Renal pelvis (tissue), 12 donors: ENCODE measurements around the gene MKNK1. TPM values are rescaled to one million over a fixed set of nuclear protein-coding genes. Genes with fewer than 3 reads are reported as not detected.
"Not testable (repeated sequence)": the region's sequence is repeated elsewhere in the genome, so short reads cannot be mapped to it uniquely, and the experiment has no call there.

Experiments
- DNase-seq: peaks from one replicate; pipeline ENCODE4 v3.0.0-alpha.2; 2013
- long read RNA-seq, 16 experiments: transcript quantifications; one replicate each; lab custom pipeline, GENCODE V29; 2026
- polyA plus RNA-seq, 3 donors: library from polyadenylated mRNA; unstranded; fragments of 120-200 nt; gene quantifications; one replicate each; pipeline ENCODE4 v1.2.1, GENCODE V29; 2013; ENCODE audit not compliant: insufficient read length in 3 of 3

The MKNK1 gene
- 10 to 100 TPM; 20.8 to 46.9 (median 42.0) TPM for polyA plus RNA-seq
- long read RNA-seq, donor 1 = 0 reads
- long read RNA-seq, donor 2 = 0 reads
- long read RNA-seq, donor 3 = 0 reads
- long read RNA-seq, donor 4, partial matches to known transcripts = 0 of 3 reads
- long read RNA-seq, donor 4, other reads (novel, unspliced or antisense) = 0 of 3 reads
- long read RNA-seq, donor 5 = 0 reads
- long read RNA-seq, donor 6, partial matches to known transcripts = 0 of 2 reads
- long read RNA-seq, donor 6, other reads (novel, unspliced or antisense) = 0 of 2 reads
- long read RNA-seq, donor 7, partial matches to known transcripts = 0 of 4 reads
- long read RNA-seq, donor 7, other reads (novel, unspliced or antisense) = 0 of 4 reads
- long read RNA-seq, donor 8, partial matches to known transcripts = 0 of 1 reads
- long read RNA-seq, donor 8, other reads (novel, unspliced or antisense) = 0 of 1 reads
- long read RNA-seq, donor 9, partial matches to known transcripts = 0 of 1 reads
- long read RNA-seq, donor 9, other reads (novel, unspliced or antisense) = 0 of 1 reads
- long read RNA-seq, donor 10, partial matches to known transcripts = 0 of 1 reads
- long read RNA-seq, donor 10, other reads (novel, unspliced or antisense) = 0 of 1 reads
- long read RNA-seq, donor 11, partial matches to known transcripts = 0 of 2 reads
- long read RNA-seq, donor 11, other reads (novel, unspliced or antisense) = 0 of 2 reads
- long read RNA-seq, donor 12 = 0 reads
- long read RNA-seq, donor 13, partial matches to known transcripts = 0 of 1 reads
- long read RNA-seq, donor 13, other reads (novel, unspliced or antisense) = 0 of 1 reads
- long read RNA-seq, donor 14 = 0 reads
- long read RNA-seq, donor 15, partial matches to known transcripts = 0 of 5 reads
- long read RNA-seq, donor 15, other reads (novel, unspliced or antisense) = 0 of 5 reads
- long read RNA-seq, donor 16 = 0 reads

DNA sequence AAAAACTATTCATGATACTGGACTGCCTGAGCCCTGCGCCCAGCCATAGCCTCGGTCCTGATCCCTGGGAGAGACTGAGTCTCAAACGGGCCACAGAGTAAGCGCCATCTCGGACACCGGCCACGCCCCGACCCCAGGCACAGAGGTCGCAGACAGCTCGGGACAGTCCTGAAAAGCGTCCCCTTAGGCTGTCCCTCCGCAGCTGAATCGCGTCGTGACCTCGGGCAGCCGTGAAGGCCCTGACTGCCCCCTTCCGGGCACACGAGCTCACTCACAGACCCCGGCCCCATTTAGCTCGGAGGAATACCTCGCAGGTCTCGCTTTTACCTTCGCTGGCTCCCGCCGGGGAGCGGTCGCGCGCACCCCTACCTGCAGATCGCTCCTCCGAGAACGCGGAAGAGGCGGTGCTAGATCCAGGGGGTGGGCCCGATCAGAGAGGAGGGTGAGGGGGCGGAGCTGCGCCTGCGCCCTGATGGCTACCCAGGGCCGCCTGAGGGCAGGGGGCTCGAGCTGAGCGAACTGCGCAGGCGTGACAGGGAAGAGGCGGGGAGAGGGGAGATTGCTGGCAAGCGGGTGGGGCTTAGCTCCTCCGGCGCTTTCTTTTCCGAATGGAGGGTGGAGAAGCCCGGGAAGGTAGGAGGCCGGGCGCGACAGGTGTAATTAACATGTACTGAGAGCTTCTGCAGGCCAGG, at the start of gene MKNK1:
Gene MKNK1, minus strand, starts transcription at position 411 of the 692 bp plus-strand sequence. CDS start 20,941 bp downstream, outside the sequence.
- peak; percentile 94 for DNase-seq

DNA sequence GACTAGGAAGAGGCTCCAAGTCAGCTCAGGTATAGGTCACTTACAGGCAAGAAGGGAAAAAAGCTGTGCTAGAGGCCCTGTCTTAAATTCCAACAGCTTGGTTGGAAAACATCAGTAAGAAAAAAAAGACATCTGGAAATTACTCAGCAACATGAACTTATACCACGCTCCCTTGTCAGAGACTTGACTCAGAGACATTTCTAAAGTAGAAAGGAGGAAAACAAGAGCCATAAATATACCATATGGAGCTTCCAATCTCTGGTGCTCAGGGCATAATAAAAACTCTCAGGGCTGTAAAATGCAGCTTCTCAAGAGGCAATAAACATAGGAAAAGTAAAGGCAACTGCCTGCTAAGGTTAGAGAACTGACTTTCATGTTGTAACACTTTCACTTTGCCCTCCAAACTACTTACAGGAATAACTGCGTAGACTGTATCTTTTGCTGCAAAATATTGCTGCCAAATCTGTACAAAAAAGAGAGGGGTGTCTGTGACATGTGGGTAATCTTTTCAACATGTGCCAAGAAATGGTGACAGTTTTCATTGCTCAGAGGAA, 49.4 kb upstream of the MKNK1 start:
- DNase-seq = peak; percentile 57

DNA sequence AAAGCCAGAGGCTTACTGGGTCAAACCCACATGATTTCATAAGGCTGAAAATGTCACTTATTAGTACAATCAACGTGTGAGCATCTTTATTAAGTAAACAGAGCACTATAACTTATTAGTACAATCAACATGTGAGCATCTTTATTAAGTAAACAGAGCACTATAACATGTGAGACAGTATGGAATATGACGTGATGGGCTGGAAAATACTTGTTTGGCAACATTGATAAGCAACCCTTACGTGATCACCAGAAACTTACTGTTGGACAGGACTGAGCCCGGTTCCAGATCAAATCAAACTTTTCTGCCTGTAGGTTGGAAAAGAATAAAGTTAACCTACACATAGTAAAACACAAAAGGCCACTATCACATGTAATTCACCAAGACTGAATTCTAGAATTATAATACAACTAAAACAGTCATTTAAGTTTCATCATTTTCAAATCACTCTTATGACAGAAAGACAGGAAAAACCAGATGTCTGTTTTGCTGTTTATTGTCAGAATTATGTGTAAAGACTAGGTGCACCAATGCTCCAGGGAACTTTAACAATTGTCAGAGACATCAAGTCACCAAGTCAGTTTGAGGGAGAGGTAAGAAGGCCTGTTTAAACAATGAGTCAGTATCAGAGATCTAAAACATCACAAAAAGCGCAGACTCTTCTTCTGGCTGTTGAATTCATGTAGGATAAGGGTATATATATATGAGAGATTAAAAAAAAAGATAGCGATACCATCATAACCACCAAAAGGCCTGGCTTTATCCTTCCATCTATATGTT, 48.4 kb upstream of the MKNK1 start:
- no peak for DNase-seq

DNA sequence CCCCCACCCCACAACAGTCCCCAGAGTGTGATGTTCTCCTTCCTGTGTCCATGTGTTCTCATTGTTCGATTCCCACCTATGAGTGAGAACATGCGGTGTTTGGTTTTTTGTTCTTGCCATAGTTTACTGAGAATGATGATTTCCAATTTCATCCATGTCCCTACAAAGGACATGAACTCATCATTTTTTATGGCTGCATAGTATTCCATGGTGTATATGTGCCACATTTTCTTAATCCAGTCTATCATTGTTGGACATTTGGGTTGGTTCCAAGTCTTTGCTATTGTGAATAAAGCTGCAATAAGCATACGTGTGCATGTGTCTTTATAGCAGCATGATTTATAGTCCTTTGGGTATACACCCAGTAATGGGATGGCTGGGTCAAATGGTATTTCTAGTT, 47.1 kb upstream of the MKNK1 start:
- DNase-seq = not testable (repeated sequence)

DNA sequence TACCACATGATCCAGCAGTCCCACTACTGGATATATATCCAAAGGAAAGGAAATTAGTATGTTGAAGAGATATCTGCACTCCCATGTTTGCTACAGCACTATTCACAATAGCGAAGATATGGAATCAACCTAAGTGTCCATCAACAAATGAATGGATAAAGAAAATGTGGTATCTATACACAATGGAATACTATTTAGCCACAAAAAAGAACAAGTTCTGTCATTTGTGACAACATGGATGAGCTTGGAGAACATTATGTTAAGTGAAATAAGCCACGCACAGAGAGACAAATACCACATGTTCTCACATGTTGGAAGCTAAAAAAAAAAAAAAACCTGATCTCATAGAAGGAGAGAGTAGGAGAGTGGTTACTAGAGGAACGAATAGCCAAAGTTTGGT, 46.4 kb upstream of the MKNK1 start:
- no peak for DNase-seq

DNA sequence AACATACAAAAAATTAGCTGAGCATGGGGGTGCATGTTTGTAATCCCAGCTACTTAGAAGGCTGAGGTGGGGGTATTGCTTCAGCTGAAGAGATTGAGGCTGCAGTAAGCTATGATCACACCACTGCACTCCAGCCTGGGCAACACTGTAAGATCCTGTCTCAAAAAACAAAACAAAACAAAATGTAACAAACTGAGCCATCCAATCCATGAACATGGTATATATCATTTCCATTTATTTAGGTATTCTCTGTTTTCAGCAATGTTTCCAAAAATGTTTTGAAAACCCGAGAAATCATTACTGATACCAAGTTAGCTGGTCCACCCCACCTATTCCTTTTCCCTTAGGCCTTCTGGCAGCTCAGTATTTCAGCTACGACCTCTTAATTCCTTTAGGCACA, 45.7 kb upstream of the MKNK1 start:
- no peak for DNase-seq

DNA sequence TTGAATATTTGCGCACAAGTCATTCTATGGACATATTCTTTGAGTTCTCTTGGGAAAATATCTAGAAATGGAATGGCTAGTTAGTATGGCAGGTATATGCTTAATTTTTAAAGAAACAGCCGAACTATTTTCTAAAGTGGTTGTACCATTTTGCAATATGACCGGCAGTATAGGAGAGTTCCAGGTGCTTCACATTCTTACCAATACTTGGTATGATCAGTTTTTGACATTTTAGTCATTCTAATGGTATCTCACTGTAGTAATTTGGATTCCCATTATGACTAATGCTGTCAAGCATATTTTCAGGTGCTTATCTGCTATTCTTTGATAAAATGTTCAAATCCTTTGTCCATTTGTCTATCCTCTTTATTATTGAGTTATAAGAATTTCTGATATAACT, 43.5 kb upstream of the MKNK1 start:
- no peak for DNase-seq

DNA sequence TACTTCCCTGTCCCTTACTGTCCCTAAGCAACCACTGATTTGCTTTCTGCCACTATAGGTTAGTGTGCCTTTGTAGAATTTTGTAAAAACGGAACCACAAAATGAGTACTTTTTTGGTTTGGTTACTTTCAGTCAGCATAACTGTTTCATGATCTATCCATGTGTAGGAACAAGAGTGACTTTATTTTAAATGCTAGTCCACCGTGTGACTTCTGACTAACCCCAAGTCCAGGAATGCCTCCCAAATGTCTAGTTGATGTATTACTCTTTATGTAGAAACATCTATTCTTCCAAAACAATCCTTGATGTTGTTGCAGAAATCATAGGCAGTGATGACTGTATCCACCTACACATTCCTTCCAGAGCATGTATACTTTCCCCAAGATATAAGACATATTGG, 42.8 kb upstream of the MKNK1 start:
- DNase-seq = no peak

DNA sequence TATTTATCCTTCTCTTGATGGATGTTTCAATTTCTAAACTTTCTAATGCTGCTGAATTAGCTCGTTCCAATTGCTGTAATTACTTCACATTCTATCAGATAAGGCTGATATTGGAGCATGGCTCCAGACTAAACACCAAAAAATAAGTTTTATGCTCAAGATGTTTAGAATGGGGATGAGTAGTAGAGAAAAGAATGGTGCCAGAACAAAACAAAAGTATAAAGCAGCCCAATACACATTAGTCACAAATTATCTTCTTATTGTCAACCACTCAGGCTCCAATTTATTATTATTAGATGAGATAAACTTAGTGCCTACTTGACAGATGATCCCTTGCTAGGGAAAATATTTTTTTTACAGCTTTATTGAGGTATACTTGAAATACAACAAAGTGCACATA, 42.3 kb upstream of the MKNK1 start:
- DNase-seq = no peak

DNA sequence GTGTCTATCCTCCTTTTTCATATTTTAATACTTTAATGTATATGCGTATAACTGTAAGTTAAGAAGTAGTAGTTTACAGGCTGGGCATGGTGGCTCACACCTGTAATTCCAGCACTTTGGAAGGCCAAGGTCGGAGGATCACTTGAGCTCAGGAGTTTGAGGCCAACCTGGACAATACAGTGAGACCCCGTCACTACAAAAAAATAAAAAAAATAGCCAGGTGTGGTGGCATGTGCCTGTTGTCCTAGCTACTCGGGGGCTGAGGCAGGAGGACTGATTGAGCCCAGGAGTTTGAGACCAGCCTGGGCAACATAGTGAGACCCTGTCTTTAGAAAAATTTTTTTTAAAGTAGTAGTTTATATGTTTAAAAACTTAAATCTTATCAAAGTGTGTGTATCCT, 41.7 kb upstream of the MKNK1 start:
- DNase-seq = no peak

DNA sequence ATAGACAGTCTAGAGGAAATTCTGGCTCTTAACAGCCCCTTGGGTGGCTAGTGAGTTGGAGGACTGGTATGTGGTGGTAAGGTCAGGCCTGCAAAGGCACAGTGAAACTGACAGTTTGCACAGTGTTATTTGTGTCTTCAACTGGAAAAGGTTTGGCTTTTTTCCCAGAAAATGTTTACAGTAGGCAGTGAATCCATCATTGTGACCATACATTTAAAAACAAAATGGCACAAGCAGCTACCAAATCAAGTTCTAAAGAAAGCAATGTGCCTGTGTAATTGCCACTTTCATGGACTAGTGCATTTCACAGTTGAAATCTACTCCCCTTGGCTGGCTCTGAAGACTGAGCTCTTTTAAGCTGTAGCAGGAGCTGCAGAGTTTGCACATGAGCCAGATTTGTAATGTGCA, 39.3 kb upstream of the MKNK1 start:
- peak; percentile 30 for DNase-seq

DNA sequence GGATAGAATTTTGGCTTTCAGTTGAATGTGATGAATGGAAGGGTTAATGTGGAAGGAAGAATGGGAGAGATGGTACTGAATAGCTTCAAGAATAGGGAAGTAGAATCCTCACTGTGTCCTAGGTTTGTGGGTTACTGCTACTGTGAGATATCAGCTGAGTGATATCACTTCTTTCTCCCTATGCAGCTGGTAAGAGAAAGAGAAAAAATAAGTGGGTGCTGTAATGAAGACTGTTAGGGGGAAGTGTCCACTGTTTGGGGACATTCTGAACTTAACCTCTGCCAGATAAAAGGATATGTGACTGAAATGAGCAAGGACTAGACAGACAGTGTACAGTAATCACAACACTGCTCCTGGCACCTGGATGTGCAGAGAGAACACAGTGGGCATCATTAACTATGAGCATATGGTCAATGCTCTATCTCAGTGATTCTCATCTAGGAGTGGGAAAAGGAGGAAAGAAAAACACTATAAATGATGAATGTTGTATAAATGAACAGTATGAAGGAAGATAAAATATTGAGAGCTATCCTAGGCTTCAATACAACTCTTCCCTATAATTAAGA, 38.1 kb upstream of the MKNK1 start:
- DNase-seq = no peak

DNA sequence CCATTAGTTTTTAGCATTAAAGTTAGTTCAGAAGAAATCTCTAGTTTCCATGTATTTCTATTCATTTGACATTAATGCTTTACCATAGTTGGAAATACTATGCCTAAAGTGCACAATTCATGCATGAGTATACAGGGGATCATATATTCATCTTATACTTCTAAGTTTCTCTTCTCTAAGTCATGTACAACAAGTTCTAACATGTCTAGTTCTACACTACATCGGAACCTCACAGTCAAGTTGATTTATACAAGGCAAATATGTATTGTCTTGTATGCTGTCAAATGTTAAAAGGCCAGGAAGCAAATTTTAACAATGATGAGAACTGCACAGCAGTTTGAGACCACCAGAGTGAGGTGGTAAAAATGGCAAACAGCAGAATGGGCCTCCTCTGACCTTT, 35.5 kb upstream of the MKNK1 start:
- no peak for DNase-seq

DNA sequence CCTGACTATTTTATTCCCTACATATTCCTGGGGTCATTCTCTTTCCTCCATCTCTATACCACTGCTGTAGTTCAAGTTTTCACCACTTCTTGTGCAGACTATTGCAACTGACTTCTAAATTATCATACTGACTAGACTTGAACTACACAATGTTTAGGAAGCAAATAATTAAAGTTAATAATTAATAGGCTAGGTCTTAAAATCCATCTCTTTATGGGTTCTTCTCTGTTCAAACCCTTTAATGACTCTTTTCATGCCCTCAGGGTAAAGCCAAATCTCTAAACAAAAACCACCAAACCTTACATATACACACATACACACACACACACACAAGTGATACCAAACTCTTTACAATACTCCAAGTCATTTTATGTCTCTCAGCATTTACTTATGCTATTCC, 34.9 kb upstream of the MKNK1 start:
- no peak for DNase-seq

DNA sequence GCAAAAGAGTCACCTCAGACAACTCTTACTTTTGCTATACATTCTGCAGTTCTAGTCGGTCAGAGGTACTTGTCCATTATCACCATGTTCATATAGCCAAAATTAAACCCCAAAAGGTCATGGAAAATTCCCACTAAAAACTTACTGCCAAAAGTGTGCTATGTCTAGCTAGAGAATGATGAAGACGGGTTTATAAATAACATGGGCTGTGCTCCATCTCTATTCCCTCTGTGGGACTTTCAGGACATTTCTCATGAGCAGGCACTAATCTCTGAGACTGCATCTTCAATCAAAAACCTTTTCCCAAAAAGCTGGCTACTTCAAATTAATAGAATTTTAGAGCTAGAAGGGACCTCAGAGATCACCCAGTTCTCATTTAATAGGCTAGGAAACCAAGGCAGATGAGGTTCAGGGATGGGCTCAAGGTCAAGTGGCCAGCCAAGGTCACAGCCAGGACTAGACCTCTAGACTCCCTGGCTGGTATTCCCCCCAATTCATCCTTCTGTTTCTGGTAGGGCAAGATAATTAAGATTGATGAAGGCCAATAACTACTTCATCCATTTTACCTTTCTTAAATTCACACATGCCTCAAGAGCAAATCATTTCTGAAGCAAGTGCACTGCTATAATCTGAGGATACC, 33.5 kb upstream of the MKNK1 start:
- DNase-seq = no peak

DNA sequence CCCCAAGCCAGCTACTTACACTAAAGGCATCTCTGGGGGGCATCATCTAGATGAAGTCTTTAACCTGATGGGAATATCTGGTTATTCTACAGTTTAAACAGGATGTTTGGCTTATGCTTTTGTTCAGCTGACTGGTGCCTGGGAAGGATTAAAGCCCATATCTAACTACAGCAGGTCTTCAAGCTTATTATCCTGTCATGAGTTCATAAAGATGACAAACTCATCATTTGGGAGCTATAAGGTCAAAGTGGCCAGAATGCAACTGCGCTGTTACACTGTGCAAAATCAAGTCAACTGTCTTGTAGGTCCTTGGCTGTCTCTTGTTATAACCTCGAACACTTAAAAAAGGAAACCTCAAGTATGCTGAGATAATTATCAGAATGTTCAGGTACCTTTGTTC, 31.1 kb upstream of the MKNK1 start:
- no peak for DNase-seq

DNA sequence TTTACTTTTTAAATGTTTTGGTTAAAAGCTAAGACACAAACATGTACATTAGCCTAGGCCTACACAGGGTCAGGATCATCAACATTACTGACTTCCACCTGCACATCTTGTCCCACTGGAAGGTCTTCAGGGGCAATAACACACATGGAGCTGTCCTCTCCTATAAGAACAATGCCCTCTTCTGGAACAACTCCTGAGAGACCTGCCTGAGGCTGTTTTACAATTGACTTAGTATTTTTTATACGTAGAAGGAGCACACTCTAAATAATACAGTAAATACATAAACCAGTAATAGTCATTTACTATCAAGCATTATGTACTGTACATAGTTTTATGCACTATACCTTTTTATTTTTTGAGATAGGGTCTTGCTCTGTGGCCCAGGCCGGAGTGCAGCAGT, 26.7 kb upstream of the MKNK1 start:
- DNase-seq = no peak

DNA sequence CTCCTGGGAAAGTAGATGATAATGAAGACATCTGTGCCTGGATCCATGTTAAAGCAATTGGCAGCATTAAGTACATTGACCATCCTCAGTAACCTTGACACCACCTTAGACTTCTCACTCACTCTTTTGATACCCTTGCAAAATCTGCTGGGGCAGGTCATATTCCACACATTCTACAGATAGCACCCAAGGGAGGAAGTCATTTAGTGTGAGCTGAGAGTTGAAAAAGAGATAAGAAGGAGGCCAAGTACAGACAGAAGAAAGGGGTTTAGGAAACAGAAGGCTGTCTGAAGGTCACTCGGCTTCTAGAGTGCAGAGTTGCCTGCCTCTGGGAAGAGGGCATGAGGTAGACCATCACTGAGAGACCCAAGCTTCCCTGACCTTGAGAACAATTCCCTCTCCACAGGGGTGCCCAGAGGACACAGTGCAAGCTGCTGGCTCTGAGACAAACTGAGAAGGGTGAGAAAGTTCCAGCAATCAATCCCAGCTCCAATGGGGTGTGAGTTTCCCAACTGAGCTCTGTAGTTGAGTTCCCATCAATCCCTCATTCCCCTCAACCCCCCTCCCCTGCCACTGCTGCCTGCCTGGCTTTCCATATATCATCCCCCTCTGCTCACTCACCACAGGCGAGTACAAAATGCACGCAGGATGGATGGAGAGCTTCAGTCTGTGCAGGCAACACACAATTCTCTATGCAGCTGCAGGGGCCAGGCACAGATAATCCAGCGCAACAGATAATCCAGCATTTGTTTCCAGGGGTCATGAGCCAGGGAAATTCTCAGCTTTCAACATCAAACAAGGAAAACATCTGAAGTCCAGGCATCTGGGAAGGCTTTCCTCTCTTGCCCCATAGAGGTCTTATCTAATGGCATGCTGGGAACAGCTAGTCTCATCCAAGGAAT, 19.9 kb upstream of the MKNK1 start:
- no peak for DNase-seq

DNA sequence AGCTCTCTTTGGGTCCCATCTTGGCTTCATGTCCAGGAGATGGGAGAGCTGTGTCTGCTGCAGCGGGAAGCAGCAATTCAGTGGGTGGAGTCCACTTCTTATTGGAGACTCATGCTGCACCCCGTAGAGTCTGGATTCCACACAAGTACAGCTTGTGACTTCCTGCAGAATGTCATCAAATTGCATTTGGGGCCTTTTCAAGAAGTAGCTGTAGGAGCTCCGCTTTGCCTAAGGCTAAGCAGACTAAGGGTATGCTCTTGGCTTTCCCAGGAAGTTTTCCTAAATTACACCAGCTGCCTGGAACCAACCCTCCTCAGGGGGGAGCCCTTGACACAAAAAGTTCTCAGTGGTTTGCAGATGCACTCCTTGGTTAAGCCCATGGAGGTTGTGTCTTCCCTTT, 18.3 kb upstream of the MKNK1 start:
- DNase-seq = no peak
